Fibroblast of skin of right quadriceps (primary cell): Measurements from ENCODE around the gene HOXA2.
A peak's percentile ranks its signal among the peaks of the same experiment; 100 is the strongest.

ENCODE experiments used
- DNase-seq: peaks from one replicate; pipeline ENCODE4 v3.0.0-alpha.2; 2013

Gene HOXA2

DNA sequence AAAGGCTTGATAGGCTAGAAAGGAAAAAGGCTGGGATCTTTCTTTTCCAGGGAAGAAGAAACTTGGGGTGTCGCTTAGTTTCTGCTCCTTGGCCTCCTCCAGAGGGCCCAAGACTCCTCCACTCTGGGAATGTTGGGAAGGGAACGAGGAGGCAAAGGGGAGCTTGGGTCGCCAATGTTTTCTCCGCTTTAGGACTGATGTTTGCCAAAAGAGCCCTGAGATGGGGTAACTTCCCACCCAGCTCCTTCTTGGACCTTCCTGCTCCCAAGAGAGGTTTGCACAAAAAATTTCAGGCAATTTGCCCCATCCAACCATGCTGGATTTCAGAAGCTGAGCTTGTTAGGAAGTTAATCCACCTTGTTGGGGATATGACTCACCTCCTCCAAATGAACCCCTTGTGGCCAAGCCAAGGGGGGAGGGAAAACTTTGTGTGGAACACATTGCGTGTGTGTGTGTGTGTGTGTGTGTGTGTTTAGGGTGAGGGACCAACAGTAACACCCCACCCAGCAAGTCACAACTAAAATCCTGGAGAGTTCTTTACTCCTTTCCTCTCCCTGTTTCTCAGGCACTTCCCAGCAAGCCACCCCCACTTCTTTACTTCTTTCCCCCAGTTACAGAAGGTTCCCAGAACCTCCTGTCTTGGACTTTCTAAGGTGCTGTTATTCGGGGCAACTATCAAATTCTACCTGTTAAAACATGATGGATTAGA lies 8.7 kb upstream of the HOXA2 start:
- peak; percentile 76 for DNase-seq

DNA sequence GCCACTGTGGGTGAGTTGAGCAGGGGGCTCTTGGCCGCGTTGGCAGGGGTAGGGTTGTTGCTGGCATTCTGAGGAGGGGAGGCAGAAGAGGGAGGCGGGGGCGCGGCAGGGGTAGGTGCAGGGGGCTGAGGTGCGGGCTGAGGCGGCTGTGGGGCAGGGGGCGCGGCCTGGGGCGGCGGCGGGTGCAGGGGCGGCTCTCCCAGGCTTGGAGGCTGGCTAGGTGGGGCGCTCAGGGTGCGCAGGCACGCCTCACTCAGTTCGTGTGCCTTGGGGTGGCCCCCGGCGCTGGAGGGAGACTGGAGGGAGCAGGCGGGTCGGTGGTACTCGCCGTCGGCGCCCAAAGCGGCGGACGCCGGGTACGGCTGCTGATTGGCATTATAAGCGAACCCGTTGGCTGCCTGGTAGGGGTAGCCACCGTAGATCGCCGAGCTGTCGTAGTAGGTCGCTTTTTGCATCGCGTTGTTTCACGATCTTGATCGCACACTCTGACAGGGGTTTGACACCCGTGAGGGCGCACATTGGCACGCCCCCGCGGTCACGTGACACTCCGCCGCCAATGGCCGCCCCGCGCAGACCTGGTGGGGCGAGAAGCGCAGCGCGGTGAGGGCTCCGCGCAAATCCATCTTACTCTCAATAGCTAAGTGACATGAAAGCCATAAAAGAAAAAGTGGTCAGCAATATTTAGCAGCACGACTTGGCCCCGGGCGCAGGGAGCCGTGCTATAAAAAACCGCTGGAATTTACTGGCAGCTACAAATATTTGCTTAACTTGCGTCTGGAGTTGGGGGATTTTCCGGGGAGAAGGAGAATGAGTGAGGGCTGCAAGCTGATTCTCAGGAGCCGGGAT lies 7.9 kb upstream of the HOXA2 start:
- DNase-seq = peak; percentile 67

DNA sequence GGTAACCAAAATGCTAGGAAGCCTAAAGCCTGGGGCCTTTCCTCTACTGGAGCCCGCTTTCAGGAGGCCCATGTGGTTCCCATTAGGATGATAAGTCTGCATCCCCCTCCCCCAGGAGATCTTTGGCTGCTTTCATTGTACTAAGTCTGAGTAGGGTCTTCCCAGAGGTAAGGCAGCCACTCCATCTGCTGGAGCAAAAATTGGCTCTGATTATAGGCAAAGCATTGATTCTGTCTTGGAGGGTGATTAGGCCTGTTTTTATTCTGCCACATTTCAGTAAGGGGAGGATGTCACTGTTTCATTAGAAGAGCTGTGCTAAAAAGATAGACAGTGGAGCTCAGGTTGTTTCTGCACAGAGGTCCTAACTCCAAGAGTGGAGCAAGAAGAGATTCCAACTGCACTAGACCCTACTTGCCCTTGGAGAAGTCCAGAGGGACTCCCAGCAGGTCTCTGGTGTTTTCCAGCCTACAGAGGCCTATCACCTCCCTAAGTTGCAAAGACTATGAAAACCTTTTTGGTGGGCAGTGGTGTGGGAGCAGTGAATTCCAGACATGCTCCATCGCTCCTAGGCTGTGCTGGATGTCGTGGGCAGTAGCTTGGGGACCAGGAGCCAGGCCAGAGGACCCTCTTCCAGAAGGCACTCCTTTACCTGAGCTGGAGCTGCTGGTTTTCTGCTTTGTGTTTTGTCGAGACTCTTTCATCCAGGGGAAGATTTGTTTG lies 7.1 kb upstream of the HOXA2 start:
- DNase-seq = peak; percentile 20

DNA sequence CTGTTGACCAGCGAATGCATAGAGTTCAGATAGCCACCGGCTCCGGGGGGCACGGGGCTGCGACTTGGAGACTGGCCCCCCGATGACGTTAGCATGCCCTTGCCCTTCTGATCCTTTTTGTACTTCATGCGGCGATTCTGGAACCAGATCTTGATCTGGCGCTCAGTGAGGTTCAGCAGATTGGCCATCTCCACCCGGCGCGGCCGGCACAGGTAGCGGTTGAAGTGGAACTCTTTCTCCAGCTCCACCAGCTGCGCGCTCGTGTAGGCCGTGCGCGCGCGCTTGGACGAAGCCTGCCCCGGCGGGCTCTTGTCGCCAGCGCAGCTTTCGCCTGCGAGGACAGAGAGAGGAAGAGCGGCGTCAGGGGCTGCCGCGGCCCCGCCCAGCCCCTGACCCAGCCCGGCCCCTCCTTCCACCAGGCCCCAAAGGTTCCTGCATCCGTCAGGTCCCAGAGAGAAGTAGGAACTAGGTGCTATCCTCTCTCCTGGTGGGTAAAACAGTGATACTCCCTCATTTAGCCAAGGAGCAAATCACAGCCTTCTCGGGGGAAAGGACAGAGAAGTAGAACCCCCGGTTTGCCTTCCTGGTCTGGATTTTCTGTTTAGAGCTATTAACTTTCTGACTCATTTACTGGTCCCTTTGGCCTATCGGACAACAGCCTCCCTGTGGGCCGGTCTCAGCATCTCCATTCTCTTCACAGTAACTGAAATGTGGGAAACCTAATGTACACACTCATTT lies 6.1 kb upstream of the HOXA2 start:
- no peak for DNase-seq

DNA sequence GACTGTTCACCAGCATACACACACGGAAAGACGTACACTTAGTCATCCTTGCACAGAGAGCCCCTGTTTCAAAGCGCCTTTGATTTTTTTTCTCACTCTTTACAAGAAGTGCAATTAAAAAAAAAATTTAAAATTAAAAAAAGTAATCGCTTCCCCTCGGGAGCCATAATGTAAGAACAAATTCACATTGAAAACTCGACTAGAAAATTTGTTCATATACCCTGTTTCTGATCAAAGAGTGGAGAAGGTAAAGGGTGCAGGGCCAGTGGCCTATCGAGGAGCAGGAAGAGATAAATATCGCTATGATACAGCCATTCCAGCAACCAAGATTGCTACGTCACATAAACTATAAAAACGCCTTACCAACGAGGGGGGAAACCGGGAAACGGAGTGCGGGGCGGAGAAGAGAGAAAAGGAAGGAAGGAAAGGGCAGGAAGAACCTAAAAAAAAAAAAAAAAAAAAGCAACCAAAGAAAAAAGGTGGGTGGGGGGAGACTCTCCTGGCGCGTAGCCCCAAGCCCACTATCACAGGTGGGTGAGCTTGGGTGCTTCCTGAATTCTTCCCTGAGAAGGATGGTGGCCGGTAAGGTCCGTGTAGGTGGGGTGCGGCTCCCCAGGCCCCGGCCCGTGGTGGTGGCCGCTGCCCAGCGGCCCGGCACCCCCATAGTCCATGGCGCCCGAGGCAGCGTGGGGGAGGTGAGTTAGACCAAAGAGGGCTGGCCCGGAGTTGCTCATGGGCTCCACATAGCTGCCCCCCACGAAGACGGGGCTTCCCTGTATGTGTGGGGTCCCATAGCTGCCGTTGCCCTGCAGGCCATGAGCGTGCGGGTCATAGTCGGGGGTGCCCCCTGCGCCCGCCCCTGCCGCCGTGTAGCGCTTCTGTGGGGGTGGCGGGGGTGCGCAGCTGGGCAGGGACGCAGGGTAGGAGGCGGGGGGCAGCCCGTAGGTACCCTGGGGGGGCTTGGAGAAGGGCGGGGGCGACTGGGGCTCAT lies 5.2 kb upstream of the HOXA2 start:
- DNase-seq = no peak

DNA sequence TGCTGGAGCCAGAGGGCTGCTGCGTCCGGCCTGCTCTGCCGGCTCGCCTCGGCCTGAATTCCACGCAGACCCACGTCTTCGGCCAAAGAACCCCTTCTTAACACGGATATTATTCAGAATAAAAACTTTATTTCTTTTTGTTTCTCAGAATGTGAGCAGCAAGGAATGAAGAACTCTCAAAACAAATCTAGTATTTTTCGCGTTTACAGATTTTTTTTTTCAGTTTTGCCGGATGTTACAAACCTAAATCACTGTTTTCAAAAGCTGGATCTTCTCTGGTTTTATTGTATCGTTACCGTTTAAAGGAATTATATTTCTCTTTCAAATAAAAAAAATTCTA lies 4.4 kb upstream of the HOXA2 start:
- DNase-seq = no peak

DNA sequence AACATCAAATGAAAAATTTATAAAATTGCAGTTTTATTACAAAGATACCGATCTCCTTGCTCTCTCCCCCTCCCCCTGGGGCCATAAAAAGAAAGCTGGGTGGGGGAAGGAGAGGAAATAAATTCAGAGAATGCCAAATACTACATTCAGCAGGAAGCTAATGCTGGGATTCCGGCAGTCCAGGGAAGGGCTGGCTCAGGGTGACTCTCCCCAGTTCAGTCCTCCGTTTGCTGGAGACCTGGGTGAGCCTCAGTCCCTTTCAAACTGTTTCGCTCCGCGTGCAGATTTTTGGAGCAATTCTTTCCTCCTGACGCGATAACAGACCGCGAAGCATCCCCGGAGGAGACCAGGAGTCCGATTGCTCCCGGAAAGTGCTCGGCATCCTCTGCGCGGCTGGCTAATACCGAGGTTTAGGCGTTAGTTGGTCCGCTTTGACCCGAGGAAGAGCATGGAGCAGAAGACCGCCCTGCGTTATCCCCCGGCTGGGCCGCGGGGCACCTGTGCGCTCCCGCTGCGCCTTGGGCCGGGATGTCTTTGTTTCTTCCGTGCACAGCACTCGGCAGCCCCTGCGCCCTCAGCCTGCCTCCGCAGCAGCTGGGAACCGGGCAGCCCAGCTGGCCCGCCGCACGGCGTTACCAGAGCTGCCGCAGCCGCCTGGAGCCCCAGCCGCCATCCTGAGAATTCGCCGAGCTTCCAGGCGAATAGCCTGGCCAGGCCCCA lies 3.9 kb upstream of the HOXA2 start:
- no peak for DNase-seq

DNA sequence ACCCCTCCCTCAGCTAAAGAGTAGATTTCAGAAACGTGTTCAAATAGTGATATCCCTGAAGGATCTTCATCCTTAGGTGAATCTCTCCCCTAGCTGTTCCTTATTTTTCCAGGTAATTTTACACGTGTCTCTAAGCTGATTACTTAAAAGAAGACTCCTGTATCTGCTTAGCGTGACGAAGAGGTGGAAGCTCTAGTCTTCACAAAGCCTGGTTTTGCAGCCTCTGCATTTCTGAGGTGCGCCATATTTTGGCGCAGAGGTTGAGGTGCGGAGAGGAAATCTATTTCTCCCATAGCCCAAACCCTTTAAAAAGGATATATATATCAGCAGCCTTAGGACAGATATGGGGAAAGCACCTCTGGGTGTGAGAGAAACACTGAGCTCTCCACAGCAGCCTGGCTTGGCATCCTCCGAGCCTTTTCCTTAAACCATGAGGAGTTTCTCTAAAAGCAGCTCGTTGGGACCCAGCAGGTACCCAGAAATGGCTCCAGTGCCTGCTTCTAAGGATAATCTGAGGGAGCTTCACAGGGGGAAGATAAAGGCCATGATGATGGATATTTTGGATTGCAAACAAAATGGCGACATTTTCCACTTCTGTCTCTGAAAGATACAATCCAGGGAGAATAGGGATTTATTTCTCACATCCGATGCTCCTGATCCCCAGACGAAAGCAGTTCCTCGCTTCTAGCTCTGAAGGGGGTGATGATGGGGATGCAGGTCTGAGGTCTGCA lies 3.0 kb upstream of the HOXA2 start:
- DNase-seq = no peak

DNA sequence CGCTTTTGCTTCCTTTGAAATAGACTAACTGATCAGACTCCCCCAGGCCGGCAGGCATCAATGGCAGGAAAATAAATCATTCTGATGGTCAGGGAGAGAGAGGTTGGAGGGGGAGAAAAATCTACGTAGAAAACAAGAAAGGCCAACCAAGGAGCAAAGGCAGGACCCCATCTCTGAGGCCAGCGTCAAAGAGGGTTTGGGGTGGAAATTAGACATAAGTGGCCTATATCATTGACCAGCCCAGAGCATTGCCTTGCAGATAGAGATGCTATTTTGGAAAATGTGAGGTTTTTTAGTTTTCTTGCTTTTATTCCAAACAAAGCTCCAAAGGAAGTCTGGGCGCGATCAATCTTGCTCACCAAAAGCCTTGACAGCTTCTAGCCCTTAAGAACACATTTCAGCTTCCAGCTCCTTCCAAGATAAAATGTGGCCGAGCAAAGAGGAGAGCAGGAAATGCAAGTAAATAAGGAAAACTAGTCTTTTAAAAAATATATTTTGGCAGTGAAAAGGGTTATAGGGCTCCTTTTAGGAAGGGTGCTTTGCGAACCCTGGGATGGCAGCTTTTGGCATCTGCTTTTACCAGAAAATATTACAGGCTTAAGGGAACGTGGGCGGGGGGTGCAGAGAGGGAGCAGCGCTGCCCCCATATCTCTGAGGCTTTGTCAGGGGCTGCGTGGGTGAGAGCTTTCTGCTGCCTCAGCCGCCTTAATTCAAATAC lies 2.0 kb upstream of the HOXA2 start:
- DNase-seq = no peak

DNA sequence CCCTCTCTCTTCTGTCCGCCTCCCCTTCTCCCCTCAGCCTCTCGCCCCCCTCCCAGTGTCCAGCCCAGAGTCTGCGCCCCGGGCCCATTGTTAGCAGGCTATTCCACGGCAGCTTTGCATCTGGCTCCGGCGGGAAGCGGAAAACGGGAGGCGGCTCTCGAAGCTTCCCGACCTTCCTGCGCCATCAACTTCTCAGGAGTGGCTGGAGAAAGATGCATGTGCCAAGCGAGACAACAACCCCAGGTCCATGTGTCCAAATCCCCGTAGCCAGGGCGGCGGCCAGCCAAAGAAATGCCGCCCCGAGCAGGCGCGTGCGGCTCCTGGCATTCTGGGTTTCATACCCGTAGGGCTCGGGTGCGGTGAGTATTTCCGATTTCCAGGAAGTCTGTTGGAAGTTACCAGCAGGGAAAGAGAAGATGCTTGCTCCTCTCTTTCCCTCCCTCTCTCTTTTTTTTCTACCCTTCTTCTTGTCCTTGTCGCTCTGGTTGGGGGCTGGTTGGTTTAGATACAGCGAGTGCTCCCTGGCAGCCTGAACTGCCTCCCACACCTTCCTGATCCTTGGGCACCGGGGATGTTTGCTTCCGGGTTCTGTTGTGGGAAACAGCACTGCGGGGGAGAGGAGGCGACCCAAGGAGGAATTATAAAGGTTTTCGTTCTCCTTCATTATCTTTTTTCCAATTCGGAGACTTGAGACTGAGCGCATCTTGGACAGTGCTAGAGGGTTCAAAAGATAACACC lies 1.2 kb upstream of the HOXA2 start:
- DNase-seq = no peak

DNA sequence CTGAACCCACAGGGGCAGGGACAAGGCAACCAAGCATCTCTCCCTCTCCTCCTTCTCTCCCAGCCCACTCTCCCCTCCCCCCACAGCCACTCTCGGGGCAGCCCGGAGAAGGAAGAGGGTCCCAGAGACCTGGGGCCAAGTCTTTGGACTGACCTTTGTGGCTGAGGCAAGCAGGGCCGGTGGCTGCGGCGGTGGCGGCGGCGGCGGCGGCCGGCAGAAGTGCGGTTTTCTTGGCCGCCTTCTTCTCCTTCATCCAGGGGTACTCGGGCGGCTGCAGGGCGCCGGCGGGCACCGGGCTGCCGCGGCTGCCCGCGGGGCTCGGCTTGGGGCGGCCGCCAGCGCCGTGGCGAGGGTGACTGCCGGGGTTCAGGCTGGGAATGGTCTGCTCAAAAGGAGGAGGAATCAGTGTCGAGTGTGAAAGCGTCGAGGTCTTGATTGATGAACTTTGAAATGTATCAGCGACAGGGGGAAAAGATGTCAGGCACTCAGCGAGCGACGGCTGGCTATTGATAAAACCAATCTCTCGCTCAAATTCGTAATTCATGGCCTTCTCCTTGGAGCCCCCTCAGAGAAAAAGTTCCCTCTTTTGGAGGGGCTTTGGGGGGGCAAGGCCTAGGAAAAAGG lies 414 bp downstream of the HOXA2 start:
- DNase-seq = no peak

DNA sequence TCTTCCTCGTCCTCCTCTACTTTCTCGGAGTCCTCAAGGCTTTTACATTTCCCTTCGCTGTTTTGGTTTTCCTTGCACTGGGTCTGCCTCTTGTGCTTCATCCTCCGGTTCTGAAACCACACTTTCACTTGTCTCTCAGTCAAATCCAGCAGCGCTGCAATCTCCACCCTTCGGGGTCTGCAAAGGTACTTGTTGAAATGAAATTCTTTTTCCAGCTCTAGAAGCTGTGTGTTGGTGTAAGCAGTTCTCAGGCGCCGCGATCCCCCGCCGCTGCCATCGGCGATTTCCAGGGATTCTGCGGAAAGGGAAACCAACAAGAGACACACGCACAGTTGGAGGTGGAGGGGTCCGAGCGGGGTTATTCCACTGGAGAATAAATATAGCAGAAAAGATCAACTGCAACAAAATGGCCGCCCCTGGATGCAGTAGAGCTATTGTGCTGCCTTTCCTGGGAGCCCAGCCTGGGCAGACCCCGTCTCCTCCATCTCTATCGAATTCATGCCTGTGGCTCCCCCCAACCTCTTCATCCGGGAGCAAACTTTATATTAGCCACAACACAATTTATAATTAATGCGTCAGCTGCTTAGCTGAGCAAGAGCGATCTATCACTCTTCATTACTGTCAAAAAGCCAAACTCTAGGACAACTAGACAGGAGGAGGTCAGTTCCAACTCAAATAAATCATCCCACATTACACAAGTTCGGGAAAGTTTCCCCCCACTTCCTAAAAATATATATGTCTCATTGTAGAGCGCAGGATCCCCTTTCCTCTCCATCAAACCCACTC lies 1.1 kb downstream of the HOXA2 start:
- DNase-seq = no peak

DNA sequence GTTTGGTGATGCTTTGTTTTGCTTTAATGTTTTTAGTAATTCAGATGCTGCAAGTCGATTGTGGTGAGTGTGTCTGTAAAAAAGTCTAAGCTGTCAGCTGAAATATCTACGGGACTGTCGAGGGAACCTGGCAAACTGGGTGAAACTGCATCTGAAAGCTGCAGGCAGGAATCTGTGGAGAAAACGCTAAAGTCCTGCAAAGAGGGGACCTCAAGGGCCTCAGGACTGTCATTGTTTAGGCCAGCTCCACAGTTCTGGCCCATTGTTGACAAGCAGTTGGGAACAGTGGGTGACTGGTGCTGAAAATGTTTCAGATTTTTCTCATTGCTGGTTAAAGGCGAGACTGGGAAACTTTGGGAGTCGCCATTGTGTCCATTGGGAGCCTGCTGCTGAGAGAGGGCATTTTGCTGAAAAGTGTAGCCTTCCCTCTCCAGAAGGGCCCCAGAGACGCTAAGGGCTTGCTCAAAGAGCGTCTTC lies 1.8 kb downstream of the HOXA2 start:
- DNase-seq = no peak

DNA sequence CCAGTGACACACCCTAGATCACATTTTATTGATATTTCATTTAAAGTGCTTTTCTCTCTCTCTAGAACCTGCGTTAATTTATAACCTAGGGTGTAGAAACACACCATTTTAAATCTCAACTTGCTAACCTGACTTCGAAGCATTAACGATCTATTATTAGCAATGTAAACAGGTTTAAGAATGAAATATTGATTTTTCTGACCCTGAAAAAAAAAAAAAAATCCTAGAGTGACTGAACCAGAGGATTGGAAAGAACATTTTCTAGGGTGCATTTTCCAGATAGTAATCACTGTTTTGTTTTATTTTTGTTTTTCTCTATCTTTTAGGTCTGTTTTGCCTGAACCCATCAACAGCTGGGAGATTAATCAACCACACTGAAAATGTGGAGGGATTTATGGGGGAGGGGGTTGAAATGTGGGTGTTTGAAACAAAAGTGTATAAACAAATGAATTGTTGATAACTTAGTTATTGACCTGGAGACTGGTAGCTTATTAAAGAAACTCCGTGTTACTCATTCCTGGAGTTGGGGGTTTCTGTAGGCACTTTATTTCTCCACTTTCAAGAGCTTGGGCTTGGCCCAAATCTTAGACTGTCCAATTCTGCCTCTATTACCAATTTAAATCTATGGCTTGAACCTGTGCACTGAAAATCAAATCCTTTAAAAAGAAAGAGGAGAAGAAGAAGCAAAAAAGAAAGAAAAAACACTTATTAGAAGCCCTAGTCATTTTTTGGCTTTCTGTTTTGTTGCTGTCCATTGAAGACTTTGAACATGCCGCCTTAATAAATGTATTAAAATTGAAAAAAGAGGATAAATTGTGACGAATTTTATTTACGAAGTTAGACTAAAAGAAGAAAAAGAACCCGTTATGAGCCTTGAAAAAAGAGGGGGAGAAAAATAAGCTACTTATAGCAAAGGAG lies 2.8 kb downstream of the HOXA2 start:
- DNase-seq = no peak

DNA sequence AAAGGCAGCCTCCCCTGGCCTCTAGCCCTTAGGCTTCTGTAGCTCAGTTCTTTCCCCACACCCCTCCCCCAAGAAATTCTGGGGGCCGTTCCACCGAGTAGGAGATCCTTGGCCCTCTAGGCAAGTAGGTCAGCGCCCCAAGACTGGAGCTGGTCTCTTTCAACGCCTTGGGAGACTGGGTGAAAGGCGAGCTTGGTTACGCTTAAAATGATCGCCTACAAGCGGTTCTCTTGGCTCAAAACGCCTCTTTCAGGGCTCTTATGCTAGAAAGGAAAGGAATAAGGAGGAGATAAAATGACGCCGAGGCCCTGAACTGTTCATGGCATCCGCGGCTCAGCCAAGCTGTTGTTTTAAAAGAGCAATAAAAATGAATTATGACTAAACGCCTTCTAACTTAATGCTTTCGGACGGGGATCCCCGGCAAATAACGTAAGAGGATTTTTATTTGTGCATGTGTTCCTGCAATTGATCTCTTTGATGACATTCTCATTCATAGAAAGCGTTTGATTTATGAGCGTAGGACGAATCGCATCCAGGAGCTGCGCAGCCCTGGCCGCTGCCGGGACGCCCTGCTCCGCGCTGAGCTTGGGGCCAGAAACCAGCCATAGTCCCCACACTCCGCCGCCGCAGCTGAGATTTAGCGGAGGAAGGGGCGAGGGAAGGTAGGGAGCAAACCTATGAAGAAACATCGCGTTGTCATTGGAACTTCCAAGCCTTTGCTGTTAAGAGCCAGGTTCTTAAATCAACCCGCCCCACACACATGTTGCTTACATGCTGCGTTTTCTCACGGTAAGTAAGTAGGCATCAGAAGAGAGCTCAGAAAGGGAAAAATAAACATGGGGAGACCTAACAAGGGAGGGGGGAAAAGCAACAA lies 3.7 kb downstream of the HOXA2 start:
- peak; percentile 79 for DNase-seq
